ENCODE results near the gene DNLZ. TPM values are rescaled to one million over a fixed set of nuclear protein-coding genes. Genes with fewer than 3 reads are reported as not detected.
"Not testable (repeated sequence)": the region's sequence is repeated elsewhere in the genome, so short reads cannot be mapped to it uniquely, and the experiment has no call there.

The DNLZ gene
- polyA plus RNA-seq, 1 of the 3 experiments (the other 2 are of a cell fraction), result 40.6 TPM

DNA sequence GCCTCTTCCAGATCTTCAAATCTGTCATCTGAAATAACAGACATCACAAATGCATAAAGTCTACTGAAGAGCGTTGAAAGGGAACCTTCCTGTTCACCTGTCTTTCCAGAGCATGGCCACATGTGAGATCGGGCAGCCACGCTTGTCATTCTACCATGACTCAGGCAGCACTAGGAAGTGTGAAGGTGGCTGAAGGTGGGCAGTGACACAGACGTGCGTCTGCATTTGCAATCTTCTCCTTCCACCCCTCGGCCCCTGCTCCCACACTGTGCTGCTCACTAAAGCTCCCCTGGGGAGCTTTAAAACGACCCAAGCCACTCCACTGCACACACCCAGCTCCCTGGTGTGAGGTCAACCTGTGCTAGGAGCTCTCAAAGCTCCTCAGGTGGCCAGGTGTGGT, 44.4 kb upstream of the DNLZ start:
- Histone ChIP-seq H3K9me3 (no peaks in the 10 kb centered on the region), H3K4me2 (no peak overlapping the region), H3K4me1 (ENCODE audit: control insufficient read depth in 1 of 2, insufficient read depth in 2 of 2, low read depth in 1 of 2, low read length in 1 of 2) (peaks cover 16 to 24% of the 10 kb centered on the region in 2 experiments), H3K79me2 (ENCODE audit: insufficient read depth) (peaks cover 48% of the 10 kb centered on the region), H3K36me3 (replicated peaks in 1 of 2; ENCODE audit: control insufficient read depth in 1 of 2, insufficient read depth in 2 of 2, low read length in 1 of 2) (peaks cover 21 to 54% of the 10 kb centered on the region in 2 experiments), H3F3A (replicated peaks; ENCODE audit: insufficient read depth) (peaks cover 9% of the 10 kb centered on the region), H3K9me2 (no peaks in the 10 kb centered on the region), H3K27ac (ENCODE audit: low read depth in 2 of 2, low read length in 1 of 2) (no peak overlapping the region), H3K27me3 (ENCODE audit: insufficient read depth) (no peaks in the 10 kb centered on the region), H3K4me3 (ENCODE audit: low read depth in 2 of 2, low read length in 1 of 2) (no peak overlapping the region), H2AFZ (ENCODE audit: low read depth) (no peak overlapping the region), H3K9ac (no peak overlapping the region), H4K20me1 (ENCODE audit: insufficient read depth) (peaks cover 7% of the 10 kb centered on the region)
- POLR2A ChIA-PET, result no interaction called here
- TF ChIP-seq SMC3 (IDR thresholded peaks at IDR 0.05; ENCODE audit: low read depth, low read length) (no peak), RFX5 (IDR thresholded peaks at IDR 0.05; ENCODE audit: low read length) (no peak), CHD2 (IDR thresholded peaks at IDR 0.05; ENCODE audit: low read length, partially characterized antibody) (no peak), TEAD4 (IDR thresholded peaks at IDR 0.05; ENCODE audit: borderline replicate concordance, insufficient read depth) (no peak), TCF12 (IDR thresholded peaks at IDR 0.05) (no peak), EZH2phosphoT487 (IDR thresholded peaks at IDR 0.05; ENCODE audit: borderline replicate concordance, low read depth) (no peak), YY1 (IDR thresholded peaks at IDR 0.05; ENCODE audit: low read depth) (no peak), NFIC (IDR thresholded peaks at IDR 0.05; ENCODE audit: borderline replicate concordance) (no peak), RAD21 (IDR thresholded peaks at IDR 0.05; ENCODE audit: low read length) (no peak), GABPA (IDR thresholded peaks at IDR 0.05; ENCODE audit: low read depth) (no peak), MEF2A (IDR thresholded peaks at IDR 0.05; ENCODE audit: borderline replicate concordance, low read depth) (no peak), FOSL2 (IDR thresholded peaks at IDR 0.05; ENCODE audit: borderline replicate concordance, low read depth) (no peak), EP300 (IDR thresholded peaks at IDR 0.05; ENCODE audit: borderline replicate concordance in 1 of 2, low read depth in 1 of 2, low read length in 1 of 2) (no peak), FOXJ3 (CRISPR knock-in tag; IDR thresholded peaks at IDR 0.05) (no peak), FOXM1 (IDR thresholded peaks at IDR 0.05; ENCODE audit: low read depth) (no peak)
- TF ChIP-seq, protein P1, sequence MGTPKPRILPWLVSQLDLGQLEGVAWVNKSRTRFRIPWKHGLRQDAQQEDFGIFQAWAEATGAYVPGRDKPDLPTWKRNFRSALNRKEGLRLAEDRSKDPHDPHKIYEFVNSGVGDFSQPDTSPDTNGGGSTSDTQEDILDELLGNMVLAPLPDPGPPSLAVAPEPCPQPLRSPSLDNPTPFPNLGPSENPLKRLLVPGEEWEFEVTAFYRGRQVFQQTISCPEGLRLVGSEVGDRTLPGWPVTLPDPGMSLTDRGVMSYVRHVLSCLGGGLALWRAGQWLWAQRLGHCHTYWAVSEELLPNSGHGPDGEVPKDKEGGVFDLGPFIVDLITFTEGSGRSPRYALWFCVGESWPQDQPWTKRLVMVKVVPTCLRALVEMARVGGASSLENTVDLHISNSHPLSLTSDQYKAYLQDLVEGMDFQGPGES (IDR thresholded peaks at IDR 0.05; ENCODE audit: low read depth, low read length), result no peak
- TF ChIP-seq, protein P2, sequence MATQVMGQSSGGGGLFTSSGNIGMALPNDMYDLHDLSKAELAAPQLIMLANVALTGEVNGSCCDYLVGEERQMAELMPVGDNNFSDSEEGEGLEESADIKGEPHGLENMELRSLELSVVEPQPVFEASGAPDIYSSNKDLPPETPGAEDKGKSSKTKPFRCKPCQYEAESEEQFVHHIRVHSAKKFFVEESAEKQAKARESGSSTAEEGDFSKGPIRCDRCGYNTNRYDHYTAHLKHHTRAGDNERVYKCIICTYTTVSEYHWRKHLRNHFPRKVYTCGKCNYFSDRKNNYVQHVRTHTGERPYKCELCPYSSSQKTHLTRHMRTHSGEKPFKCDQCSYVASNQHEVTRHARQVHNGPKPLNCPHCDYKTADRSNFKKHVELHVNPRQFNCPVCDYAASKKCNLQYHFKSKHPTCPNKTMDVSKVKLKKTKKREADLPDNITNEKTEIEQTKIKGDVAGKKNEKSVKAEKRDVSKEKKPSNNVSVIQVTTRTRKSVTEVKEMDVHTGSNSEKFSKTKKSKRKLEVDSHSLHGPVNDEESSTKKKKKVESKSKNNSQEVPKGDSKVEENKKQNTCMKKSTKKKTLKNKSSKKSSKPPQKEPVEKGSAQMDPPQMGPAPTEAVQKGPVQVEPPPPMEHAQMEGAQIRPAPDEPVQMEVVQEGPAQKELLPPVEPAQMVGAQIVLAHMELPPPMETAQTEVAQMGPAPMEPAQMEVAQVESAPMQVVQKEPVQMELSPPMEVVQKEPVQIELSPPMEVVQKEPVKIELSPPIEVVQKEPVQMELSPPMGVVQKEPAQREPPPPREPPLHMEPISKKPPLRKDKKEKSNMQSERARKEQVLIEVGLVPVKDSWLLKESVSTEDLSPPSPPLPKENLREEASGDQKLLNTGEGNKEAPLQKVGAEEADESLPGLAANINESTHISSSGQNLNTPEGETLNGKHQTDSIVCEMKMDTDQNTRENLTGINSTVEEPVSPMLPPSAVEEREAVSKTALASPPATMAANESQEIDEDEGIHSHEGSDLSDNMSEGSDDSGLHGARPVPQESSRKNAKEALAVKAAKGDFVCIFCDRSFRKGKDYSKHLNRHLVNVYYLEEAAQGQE (IDR thresholded peaks at IDR 0.05; ENCODE audit: low read depth, low read length), result no peak
- TF ChIP-seq, protein P3, sequence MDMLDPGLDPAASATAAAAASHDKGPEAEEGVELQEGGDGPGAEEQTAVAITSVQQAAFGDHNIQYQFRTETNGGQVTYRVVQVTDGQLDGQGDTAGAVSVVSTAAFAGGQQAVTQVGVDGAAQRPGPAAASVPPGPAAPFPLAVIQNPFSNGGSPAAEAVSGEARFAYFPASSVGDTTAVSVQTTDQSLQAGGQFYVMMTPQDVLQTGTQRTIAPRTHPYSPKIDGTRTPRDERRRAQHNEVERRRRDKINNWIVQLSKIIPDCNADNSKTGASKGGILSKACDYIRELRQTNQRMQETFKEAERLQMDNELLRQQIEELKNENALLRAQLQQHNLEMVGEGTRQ (IDR thresholded peaks at IDR 0.05; ENCODE audit: borderline replicate concordance, low read depth, low read length), result no peak
- TF ChIP-seq, protein P4, sequence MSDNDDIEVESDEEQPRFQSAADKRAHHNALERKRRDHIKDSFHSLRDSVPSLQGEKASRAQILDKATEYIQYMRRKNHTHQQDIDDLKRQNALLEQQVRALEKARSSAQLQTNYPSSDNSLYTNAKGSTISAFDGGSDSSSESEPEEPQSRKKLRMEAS (IDR thresholded peaks at IDR 0.05; ENCODE audit: low read depth), result no peak
- 91% methylated on average over 7 of the region's 7 CpGs for WGBS (ENCODE audit: low lambda C conversion rate)
- CTCF ChIA-PET, result interaction anchor here (2.6 to 3.6 kb wide), 2 partner anchors 7 to 43 kb away, joined by 20 to 26 read pairs; partner anchors contain the start of genes DNLZ and SNAPC4
- DNase-seq, result no peak

DNA sequence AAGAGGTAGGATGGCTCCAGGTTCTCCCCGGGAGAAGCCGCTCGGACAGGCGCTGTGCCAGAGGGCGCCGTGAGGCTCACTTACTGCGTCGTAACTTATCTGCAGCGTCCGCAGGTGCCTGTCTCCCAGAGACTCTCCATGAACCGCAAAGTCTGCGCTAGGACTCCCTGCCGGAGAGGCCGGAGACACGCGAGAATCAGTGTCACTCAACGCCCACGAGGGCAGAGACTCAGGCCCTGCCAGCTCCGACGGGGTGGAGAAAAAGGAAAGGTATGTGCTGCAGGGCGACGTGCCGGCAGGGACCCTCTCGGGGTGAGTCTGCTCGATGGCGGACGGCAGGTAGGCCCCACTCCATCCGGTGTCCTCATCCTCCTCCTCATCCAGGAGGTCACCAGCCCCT, 43.5 kb upstream of the DNLZ start:
- H3K27me3 ChIP-seq (ENCODE audit: insufficient read depth); H4K20me1 ChIP-seq (ENCODE audit: insufficient read depth); H3K9ac ChIP-seq; H3K9me2 ChIP-seq; H3K27ac ChIP-seq (ENCODE audit: low read depth in 2 of 2, low read length in 1 of 2); POLR2A ChIA-PET; H3K9me3 ChIP-seq; H3K4me3 ChIP-seq (ENCODE audit: low read depth in 2 of 2, low read length in 1 of 2); H2AFZ ChIP-seq (ENCODE audit: low read depth); CTCF ChIA-PET; H3K4me2 ChIP-seq; DNase-seq: not testable (repeated sequence)
- peaks cover 40% of the 10 kb centered on the region for H3K79me2 ChIP-seq (ENCODE audit: insufficient read depth)
- WGBS (ENCODE audit: low lambda C conversion rate), result 95% methylated on average over 17 of the region's 28 CpGs
- H3F3A ChIP-seq (replicated peaks; ENCODE audit: insufficient read depth), result peaks cover 10% of the 10 kb centered on the region
- H3K36me3 ChIP-seq (replicated peaks in 1 of 2; ENCODE audit: control insufficient read depth in 1 of 2, insufficient read depth in 2 of 2, low read length in 1 of 2), result peaks cover 14 to 54% of the 10 kb centered on the region in 2 experiments
- H3K4me1 ChIP-seq (ENCODE audit: control insufficient read depth in 1 of 2, insufficient read depth in 2 of 2, low read depth in 1 of 2, low read length in 1 of 2), result peaks cover 16 to 22% of the 10 kb centered on the region in 2 experiments

Measured in SK-N-SH (cell line).